ENCODE results near the gene MPHOSPH6.

DNA sequence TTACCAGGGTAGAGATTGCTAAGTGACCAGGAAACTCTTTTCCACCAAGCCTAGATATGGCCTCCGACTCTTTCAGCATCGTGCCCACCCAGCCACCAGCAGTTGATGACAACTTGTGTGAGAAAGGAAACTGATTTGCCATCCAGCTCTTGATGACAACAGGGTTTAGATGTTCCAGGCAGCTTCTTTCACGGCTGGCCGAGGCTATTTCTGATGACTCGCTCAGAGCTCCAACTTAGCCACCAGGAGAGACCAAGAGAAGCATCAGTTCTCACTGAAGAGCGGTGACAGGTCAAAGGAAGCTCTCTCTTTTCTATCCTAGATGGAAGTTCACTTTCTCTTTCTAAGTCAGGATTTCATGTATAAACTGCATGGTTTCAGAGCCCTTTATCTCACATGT lies 61.2 kb downstream of the MPHOSPH6 start:
- TF ChIP-seq, protein P1, sequence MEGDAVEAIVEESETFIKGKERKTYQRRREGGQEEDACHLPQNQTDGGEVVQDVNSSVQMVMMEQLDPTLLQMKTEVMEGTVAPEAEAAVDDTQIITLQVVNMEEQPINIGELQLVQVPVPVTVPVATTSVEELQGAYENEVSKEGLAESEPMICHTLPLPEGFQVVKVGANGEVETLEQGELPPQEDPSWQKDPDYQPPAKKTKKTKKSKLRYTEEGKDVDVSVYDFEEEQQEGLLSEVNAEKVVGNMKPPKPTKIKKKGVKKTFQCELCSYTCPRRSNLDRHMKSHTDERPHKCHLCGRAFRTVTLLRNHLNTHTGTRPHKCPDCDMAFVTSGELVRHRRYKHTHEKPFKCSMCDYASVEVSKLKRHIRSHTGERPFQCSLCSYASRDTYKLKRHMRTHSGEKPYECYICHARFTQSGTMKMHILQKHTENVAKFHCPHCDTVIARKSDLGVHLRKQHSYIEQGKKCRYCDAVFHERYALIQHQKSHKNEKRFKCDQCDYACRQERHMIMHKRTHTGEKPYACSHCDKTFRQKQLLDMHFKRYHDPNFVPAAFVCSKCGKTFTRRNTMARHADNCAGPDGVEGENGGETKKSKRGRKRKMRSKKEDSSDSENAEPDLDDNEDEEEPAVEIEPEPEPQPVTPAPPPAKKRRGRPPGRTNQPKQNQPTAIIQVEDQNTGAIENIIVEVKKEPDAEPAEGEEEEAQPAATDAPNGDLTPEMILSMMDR (IDR thresholded peaks at IDR 0.05; ENCODE audit: control extremely low read depth in 1 of 3, insufficient read depth in 1 of 3, low read depth in 1 of 3, low read length in 3 of 3), result no peak
- no peak for TF ChIP-seq MAFK (IDR thresholded peaks at IDR 0.05; ENCODE audit: low read depth, low read length)

Measured in H1 (cell line).